22Rv1 (cell line): Measurements from ENCODE around the gene USP14.

Experiments
- ZFX ChIP-seq: fragments of 450-650 bp; IDR thresholded peaks from 2 replicates; pipeline ENCODE4 v1.6.1; 2017; ENCODE audit warnings: antibody characterized with exemption, borderline replicate concordance
- TF ChIP-seq, protein P1 (sequence below): fragments of 450-650 bp; IDR thresholded peaks from 2 replicates; pipeline ENCODE4 v1.5.1; 2017; ENCODE audit warnings: mild to moderate bottlenecking

DNA sequence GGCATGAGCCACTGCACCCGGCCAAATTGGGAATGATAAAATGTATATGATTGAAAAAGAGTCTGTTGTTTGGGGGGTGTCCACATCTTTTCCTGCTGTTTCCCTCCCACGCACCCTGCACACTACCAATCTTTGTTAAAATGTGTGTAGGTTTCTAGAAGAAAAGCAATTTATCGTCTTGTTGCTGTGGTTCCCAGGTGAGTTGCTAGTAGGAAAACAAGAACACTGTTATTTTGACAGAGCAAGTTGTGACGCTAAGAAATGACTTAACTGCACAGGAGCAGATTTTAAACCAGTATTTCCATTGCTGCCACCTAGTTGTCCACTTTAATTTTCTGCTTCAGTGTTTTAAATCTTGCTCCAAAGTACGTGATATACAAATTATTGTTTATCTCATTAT, 21.0 kb upstream of the USP14 start:
- TF ChIP-seq, protein P1, sequence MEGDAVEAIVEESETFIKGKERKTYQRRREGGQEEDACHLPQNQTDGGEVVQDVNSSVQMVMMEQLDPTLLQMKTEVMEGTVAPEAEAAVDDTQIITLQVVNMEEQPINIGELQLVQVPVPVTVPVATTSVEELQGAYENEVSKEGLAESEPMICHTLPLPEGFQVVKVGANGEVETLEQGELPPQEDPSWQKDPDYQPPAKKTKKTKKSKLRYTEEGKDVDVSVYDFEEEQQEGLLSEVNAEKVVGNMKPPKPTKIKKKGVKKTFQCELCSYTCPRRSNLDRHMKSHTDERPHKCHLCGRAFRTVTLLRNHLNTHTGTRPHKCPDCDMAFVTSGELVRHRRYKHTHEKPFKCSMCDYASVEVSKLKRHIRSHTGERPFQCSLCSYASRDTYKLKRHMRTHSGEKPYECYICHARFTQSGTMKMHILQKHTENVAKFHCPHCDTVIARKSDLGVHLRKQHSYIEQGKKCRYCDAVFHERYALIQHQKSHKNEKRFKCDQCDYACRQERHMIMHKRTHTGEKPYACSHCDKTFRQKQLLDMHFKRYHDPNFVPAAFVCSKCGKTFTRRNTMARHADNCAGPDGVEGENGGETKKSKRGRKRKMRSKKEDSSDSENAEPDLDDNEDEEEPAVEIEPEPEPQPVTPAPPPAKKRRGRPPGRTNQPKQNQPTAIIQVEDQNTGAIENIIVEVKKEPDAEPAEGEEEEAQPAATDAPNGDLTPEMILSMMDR: no peak
- no peak for TF ChIP-seq ZFX
